Fibroblast of gingiva (primary cell): ENCODE measurements around the gene DLEU7.

Experiments used
- DNase-seq: peaks from one replicate; pipeline ENCODE4 v3.0.0-alpha.2; 2011; ENCODE audit warnings: low read depth

Gene DLEU7

GRCh38 chr13:50793026-50793425 lies 50.5 kb downstream of the DLEU7 start:
- no peak for DNase-seq

GRCh38 chr13:50788551-50789210 lies 54.8 kb downstream of the DLEU7 start:
- DNase-seq = no peak

GRCh38 chr13:50787316-50788195 lies 55.9 kb downstream of the DLEU7 start:
- DNase-seq = no peak

- DNase-seq = no peak
These were observed 59.7 kb downstream of the DLEU7 start for GRCh38 chr13:50783717-50784290.

GRCh38 chr13:50783066-50783465 lies 60.4 kb downstream of the DLEU7 start:
- DNase-seq = no peak

- no peak for DNase-seq
These were observed 63.1 kb downstream of the DLEU7 start for GRCh38 chr13:50780201-50781015.

GRCh38 chr13:50779443-50780200 lies 63.9 kb downstream of the DLEU7 start:
- DNase-seq = no peak
